ENCODE data around the gene SLC6A4.
"Not testable (repeated sequence)": the region's sequence is repeated elsewhere in the genome, so short reads cannot be mapped to it uniquely, and the experiment has no call there.

Gene SLC6A4

DNA sequence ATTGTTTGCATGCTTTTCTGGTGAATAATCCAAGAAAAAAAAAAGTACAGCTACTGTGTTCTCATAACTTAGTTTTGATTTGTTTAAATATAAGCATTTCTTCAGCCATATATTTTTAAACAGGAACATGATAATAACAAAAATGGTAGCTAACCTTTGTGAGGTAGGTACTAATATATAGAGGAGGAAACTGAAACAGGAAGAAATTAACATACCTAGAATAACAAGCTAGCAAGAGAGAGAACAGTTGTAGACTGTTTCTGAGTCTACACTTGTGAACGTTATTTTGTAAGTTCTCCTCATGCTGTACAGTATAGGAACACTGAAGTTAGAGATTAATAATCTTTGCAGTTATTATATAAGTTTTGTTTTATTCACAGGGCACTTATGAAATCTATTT, 69.5 kb downstream of the SLC6A4 start:
- DNase-seq, result no peak

DNA sequence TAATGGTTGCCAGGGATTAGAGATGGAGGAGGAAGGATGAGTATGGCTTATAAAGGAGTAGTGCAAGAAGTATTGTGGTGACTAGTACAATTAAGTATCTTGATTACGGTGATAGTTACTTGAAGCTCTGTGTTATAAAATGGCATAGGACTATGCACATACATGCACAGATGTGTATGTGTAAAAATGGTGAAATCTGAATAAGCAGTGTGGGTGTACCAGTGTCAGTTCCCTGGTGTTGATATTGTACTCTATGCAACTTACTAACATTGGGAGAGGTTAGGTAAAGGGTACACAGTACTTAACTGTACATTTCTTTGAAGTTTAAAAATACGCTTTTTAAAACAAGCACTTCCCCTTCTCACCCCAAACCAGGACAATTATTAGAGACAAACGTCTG, 70.3 kb downstream of the SLC6A4 start:
- no peak for DNase-seq

DNA sequence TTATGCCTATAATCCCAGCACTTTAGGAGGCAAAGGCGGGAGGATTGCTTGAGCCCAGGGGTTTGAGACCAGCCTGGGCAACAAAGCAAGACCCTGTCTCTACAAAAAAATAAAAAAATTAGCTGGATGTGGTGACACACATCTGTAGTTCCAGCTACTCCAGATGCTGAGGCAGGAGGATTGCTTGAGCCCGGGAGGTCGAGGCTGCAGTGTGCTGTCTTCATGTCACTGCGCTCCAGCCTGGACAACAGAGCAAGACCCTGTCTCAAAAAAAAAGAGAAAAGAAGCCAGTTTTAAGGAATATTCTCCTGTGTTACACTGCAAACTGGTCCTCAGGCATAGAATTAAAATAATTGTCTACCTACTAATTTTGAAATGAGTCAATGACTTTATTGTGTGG, 71.0 kb downstream of the SLC6A4 start:
- DNase-seq, result no peak

DNA sequence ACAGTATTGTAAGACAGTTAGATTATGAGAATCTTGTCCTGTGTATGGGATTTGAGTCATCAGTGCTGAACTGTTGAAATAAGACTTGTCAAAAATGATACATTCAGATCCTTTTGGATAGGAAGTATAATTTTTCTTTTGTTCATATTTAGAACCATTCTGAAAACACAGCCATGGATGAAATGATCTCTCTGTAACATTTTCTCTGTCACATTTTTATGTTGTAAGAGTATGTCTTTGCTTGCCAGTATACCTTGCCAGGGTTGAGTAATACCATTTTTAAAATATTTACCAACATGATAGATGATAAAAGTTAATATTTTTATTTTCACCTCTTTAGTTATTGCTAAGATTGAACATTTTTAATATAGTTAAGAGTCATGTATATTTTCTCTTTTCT, 73.9 kb downstream of the SLC6A4 start:
- DNase-seq, result no peak

DNA sequence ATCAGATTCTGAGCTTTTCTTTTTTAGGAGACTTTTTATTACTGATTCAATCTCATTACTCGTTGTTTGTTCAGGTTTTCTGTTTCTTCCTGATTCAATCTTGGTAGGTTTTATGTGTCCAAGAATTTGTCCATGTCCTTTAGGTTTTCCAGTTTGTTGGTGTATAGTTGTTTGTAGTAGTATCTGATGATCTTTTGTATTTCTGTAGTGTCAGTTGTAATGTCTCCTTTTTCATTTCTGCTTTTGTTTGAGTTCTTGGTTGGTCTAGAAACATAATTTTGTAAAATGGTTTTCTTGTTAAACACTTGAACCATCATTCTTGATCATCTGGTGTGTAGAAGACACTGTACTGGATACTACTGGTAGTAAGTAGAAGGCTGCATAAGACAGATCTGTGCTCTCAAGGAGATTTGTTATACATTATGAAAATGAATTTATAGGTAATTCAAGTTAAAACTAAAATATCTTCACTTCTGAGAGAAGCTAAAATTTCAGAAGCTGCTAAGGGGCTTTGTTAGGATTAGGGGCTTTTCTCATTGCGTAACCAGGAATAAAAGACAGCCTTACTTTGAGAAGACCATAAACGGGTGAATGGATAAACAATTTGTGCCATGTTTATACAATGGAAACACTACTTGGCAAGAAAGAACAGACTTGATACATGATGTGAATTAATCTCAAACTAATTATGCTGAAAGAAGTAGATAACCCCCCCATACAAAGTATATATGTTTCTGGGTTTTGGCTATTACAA, 74.9 kb downstream of the SLC6A4 start:
- no peak for DNase-seq

DNA sequence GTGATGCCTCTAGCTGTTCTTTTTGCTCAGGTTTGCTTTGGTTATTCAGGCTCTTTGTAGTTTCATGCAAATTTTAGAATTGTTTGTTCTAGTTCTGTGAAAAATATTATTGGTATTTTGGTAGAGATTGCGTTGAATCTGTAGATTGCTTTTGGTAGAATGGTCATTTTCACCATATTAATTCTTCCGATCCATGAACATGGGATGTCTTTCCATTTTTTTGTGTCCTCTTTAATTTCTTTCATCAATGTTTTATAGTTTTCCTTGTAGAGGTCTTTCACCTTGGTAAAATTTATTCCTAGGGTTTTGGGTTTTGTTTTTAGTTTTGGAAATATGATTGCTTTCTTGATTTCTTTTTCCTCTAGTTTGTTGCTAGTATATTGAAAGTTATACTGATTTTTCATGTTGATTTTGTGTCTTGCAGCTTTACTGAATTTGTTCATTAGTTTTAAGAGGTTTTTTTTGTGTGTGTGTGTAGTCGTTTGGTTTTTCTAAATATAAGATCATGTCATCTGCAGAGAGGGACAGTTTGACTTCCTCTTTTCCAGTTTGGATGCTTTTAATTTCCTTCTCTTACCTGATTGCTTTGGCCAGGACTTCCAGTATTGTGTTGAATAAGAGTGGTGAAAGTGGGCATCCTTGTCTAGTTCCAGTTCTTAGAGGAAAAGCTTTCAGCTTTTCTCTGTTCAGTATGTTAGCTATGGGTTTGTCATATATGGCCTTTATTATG, 76.4 kb downstream of the SLC6A4 start:
- no peak for DNase-seq

DNA sequence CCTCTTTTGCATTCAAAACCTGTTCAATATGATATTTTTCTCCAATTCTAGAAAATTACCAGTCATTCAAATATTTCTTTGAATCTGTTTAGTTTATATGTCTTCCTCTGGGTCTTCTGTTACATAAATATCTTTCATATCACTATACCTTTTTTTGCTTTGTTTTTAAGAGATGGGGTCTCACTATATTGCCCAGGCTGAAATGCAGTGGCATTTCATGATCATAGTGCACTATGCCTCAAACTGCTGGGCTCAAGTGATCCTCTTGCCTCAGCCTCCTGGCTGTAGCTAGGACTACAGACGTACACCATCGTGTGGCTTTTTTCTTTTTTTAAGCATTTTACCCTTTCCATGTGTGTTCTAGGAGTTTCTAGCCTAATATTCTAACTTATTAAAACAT, 80.1 kb downstream of the SLC6A4 start:
- no peak for DNase-seq

DNA sequence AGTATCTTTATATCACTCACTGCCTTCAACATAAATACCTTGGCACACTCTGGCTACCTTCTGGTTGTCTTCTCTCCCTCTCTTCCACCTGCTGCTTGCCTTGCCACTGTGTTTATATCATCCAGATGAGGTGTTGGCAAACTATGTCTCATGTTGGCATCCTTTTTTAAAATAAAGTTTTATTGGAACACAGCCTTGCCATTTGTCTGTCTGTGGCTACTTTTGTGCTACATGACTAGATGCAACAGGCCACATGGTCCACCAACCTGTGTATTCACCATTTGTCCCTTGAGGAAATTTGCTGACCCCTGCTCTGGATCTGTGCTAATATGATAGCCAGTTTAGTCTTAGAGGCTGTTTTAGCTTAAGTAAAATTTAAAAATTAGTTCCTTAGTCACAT, 82.0 kb downstream of the SLC6A4 start:
- no peak for DNase-seq

DNA sequence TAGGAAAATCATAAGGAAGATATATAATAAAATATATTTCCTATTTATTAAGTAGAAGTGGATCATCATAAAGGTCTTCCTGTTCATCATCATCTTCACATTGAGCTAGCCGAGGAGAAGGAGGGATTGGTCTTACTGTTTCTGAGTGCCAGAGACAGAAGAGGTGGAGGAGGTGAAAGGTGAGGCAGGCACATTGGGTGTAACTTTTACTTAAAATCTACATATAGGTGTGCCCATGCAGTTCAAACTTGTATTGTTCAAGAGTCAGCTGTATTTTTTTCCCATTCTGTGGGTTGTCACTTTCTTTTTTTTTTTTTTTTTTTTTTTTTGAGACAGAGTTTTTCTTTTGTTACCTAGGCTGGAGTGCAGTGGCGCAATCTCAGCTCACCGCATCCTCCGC, 84.0 kb downstream of the SLC6A4 start:
- no peak for DNase-seq

DNA sequence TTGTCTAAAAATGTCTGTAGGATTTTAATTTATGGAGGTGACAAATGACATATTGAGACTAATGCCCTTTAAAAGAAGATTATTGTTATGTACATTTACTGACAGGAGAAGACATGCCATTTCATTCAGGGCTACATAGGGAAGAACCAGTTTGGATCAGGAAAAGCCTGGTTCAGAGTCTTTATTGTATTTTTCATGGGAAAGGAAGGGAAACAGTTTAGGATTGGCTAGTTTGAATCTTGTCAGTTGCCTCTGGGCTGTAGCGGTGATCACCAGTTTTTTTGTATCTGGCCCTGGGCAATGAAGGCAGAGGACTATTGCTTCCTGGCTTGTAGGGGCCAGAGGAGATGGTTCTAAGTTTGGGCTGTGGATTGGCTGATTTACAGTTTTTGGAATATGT, 87.1 kb downstream of the SLC6A4 start:
- no peak for DNase-seq

DNA sequence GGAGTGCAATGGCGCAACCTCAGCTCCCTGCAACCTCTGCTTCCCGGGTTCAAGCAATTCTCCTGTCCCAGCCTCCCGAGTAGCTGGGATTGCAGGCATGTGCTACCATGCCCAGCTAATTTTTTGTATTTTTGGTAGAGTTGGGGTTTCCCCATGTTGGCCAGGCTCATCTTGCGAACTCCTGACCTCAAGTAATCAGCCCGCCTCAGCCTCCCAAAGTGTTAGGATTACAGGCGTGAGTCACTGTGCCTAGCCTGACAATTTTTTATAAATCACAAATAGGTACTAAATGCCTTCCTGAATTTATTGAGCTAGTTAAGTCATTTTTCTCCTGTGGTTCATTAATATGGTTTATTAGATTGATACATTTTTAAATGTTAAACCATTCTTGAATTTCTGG, 87.6 kb downstream of the SLC6A4 start:
- not testable (repeated sequence) for DNase-seq

Data from NCI-H1417 treated with DMSO at 0.1 percent for 48 hours (cell line).